Mucosa of descending colon (tissue), 3 donors: ENCODE data around the gene CHRNB1. TPM values are rescaled to one million over a fixed set of nuclear protein-coding genes. Genes with fewer than 3 reads are reported as not detected.

ENCODE experiments used
- ATAC-seq: fragments of 200-7000 bp; cut with Tn5 transposase; one replicate; pipeline ENCODE4 v1.9.1; 2020; ENCODE audit warnings: mild to moderate bottlenecking, moderate library complexity
- DNase-seq, 3 donors: peaks; one replicate each; pipeline ENCODE4 v3.0.0-alpha.2; 2020
- H3K36me3 ChIP-seq: fragments of 200-600 bp; one replicate; pipeline ENCODE4 v1.8.0; 2021; ENCODE audit warnings: low read depth, mild to moderate bottlenecking
- H3K4me1 ChIP-seq: fragments of 200-600 bp; one replicate; pipeline ENCODE4 v1.8.0; 2021; ENCODE audit warnings: low read depth, mild to moderate bottlenecking
- H3K4me3 ChIP-seq: fragments of 200-600 bp; one replicate; pipeline ENCODE4 v1.8.0; 2021; ENCODE audit warnings: mild to moderate bottlenecking
- H3K9me3 ChIP-seq: fragments of 200-600 bp; one replicate; pipeline ENCODE4 v1.8.0; 2021; ENCODE audit warnings: mild to moderate bottlenecking
- CTCF ChIP-seq: fragments of 200-600 bp; IDR thresholded peaks from one replicate; pipeline ENCODE4 v1.8.0; 2022; ENCODE audit warnings: antibody characterized with exemption, mild to moderate bottlenecking
- intact Hi-C, 2 donors: fragments of 100-400 bp; cut with DNase I in 1 of 2; cut with micrococcal nuclease in 1 of 2; formaldehyde crosslinking; loops; one replicate each; pipeline versions ENCODE4 v1.11.0 to v1.11.1; 2022; cut with DNase I, micrococcal nuclease
- total RNA-seq, 3 donors: library from RNA; stranded (reverse); fragmentation: NEBNext Ultra II Directional in 2 of 3; extraction: Animal tissue kit (Norgen Biotek cat#: 25700) in 2 of 3; gene quantifications; one replicate each; pipeline versions ENCODE4 v1.2.1 to v1.2.4, GENCODE V29; 2021 to 2023
- donor health status: DM: no; HTN: no; CAD: no; lungs with moderate emphysema.
- donor health status: DM: no; HTN: no; CAD: no.
- donor health status: DM: no; HTN: yes; CAD: no.

The CHRNB1 gene
- total RNA-seq, 3 donors from 2014 or later = 6.0 to 8.3 (median 7.7) TPM

- ATAC-seq (no peak), DNase-seq (no peak)
- Histone ChIP-seq H3K4me1 (no peaks in the 10 kb centered on the region), H3K4me3 (no peak overlapping the region), H3K9me3 (no peaks in the 10 kb centered on the region), H3K36me3 (no peaks in the 10 kb centered on the region)
- no peak for TF ChIP-seq CTCF
- intact Hi-C loops = no loop called here
Observed at GRCh38 chr17:7425756-7426155, 19.1 kb upstream of the CHRNB1 start.

GRCh38 chr17:7426203-7426863, 18.5 kb upstream of the CHRNB1 start:
- no peak for DNase-seq
- ATAC-seq = no peak
- Histone ChIP-seq H3K4me3 (no peak overlapping the region), H3K4me1 (no peaks in the 10 kb centered on the region), H3K9me3 (no peaks in the 10 kb centered on the region), H3K36me3 (no peaks in the 10 kb centered on the region)
- intact Hi-C loops = no loop called here
- TF ChIP-seq CTCF = no peak

GRCh38 chr17:7426896-7427489, 17.9 kb upstream of the CHRNB1 start:
- no peak for TF ChIP-seq CTCF
- no peaks in the 10 kb centered on the region for H3K9me3 ChIP-seq
- H3K36me3 ChIP-seq = no peaks in the 10 kb centered on the region
- no peak overlapping the region for H3K4me3 ChIP-seq
- intact Hi-C loops = no loop called here
- DNase-seq (peak in 1 of 3 donors; percentile 44), ATAC-seq (no peak)
- no peaks in the 10 kb centered on the region for H3K4me1 ChIP-seq

GRCh38 chr17:7427549-7427948, 17.3 kb upstream of the CHRNB1 start:
- intact Hi-C loops = no loop called here
- Histone ChIP-seq H3K36me3 (no peaks in the 10 kb centered on the region), H3K9me3 (no peaks in the 10 kb centered on the region), H3K4me1 (no peaks in the 10 kb centered on the region), H3K4me3 (no peak overlapping the region)
- no peak for DNase-seq
- TF ChIP-seq CTCF = no peak
- ATAC-seq = no peak

GRCh38 chr17:7428557-7428956, 16.3 kb upstream of the CHRNB1 start, which contains the start of gene SPEM3:
Gene SPEM3 (plus strand): TSS chr17:7428857. CDS start chr17:7428903, 46 bp downstream.
- H3K36me3 ChIP-seq = no peaks in the 10 kb centered on the region
- no peaks in the 10 kb centered on the region for H3K4me1 ChIP-seq
- intact Hi-C loops = no loop called here
- no peaks in the 10 kb centered on the region for H3K9me3 ChIP-seq
- H3K4me3 ChIP-seq = no peak within 1 kb of the TSS
- DNase-seq (no peak), ATAC-seq (no peak)
- TF ChIP-seq CTCF = no peak
